NOMO-1 treated with dmso at 0.1 percent for 144 hours (cell line): ENCODE measurements around the gene ZNF521.
A peak's percentile ranks its signal among the peaks of the same experiment; 100 is the strongest.

Experiments
- DNase-seq: peaks from one replicate; lab custom pipeline; 2025; ENCODE audit not compliant: unreplicated experiment; lab: John Stamatoyannopoulos, UW

Gene ZNF521

GRCh38 chr18:25229920-25230319 is 122.0 kb downstream of the ZNF521 start:
- DNase-seq, result no peak

GRCh38 chr18:25229081-25229480 is 122.9 kb downstream of the ZNF521 start:
- DNase-seq, result no peak

GRCh38 chr18:25228410-25228809 is 123.6 kb downstream of the ZNF521 start:
- no peak for DNase-seq

- peak; percentile 90 for DNase-seq
Observed at GRCh38 chr18:25225151-25225550, 126.8 kb downstream of the ZNF521 start.

- DNase-seq, result no peak
Observed at GRCh38 chr18:25223899-25224886, 127.8 kb downstream of the ZNF521 start.

GRCh38 chr18:25223211-25223610 is 128.8 kb downstream of the ZNF521 start:
- peak; percentile 78 for DNase-seq

GRCh38 chr18:25222648-25223047 is 129.3 kb downstream of the ZNF521 start:
- DNase-seq, result no peak

GRCh38 chr18:25210622-25211021 is 141.3 kb downstream of the ZNF521 start:
- no peak for DNase-seq

- DNase-seq, result no peak
Observed at GRCh38 chr18:25192065-25192464, 159.9 kb downstream of the ZNF521 start.

- peak; percentile 78 for DNase-seq
Observed at GRCh38 chr18:25190472-25190871, 161.5 kb downstream of the ZNF521 start.

- DNase-seq, result no peak
Observed at GRCh38 chr18:25189391-25190185, 162.4 kb downstream of the ZNF521 start.

- DNase-seq, result no peak
Observed at GRCh38 chr18:25187521-25188192, 164.3 kb downstream of the ZNF521 start.

- no peak for DNase-seq
Observed at GRCh38 chr18:25186871-25187270, 165.1 kb downstream of the ZNF521 start.

- DNase-seq, result no peak
Observed at GRCh38 chr18:25181993-25182392, 170.0 kb downstream of the ZNF521 start.

- no peak for DNase-seq
Observed at GRCh38 chr18:25181581-25181980, 170.4 kb downstream of the ZNF521 start.

- DNase-seq, result no peak
Observed at GRCh38 chr18:25180973-25181548, 170.9 kb downstream of the ZNF521 start.

GRCh38 chr18:25177631-25178030 is 174.3 kb downstream of the ZNF521 start:
- no peak for DNase-seq

GRCh38 chr18:25176518-25177042 is 175.4 kb downstream of the ZNF521 start:
- DNase-seq, result no peak

GRCh38 chr18:25175558-25176517 is 176.1 kb downstream of the ZNF521 start:
- no peak for DNase-seq

GRCh38 chr18:25174324-25174723 is 177.6 kb downstream of the ZNF521 start:
- DNase-seq, result no peak
